Hematopoietic multipotent progenitor cell treated with erythropoietin and hydrocortisone succinate and interleukin-3 and kit ligand, for 15 days (in vitro differentiated cells): ENCODE results near the gene KCNJ11.
"Not testable (repeated sequence)": the region's sequence is repeated elsewhere in the genome, so short reads cannot be mapped to it uniquely, and the experiment has no call there.

Source experiments
- DNase-seq: peaks from one replicate; pipeline ENCODE4 v3.0.0-alpha.2; 2015; ENCODE audit warnings: low spot score

KCNJ11 gene

GRCh38 chr11:17388609-17389210, at the start of gene KCNJ11:
Gene KCNJ11, minus strand, starts transcription at chr11:17388659. Its CDS starts 568 bp downstream, at chr11:17388091.
- DNase-seq: no peak

DNA sequence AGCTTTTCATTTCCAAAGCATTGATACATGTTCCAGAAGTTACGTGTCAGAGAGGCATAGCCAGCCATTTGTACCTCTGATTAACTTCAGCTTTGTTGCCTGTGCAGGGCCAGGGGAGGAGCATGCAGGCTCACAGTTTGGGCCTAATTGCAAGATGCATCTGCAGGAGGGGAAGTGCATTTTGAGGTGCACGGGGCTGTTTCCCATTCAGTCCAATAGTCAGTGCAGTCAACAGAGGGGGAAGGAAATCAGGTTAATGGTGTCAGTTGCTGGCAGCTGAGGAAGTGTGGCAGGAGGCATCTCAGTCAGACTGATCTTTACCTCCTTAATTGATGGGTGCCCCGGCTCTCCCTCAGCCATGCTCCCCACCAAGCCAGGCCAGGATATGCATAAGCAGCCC, 48.9 kb upstream of the KCNJ11 start:
- DNase-seq: no peak

GRCh38 chr11:17434108-17434507, 45.6 kb upstream of the KCNJ11 start:
- DNase-seq: no peak

DNA sequence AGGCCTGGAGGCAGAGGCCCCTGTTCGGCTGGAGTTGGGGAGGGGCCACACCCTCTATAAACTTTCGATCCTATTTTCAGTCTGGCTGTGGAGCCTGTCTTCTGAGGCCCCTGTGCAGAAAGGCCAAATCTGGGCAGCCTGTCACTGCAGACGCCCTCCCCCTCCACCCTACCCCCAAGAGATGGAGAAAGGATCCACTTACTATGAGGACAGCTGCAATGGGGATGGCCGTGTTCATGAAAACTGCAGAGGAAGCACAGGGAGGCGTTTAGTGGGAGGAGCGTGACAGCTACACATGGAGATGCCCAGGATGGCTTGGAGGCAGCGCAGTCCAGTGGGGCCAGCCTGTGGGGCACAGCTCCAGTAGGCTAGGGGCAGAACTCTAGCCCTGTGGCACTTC, 43.5 kb upstream of the KCNJ11 start:
- DNase-seq: no peak

- DNase-seq: no peak
Observed at GRCh38 chr11:17431139-17431538, 42.7 kb upstream of the KCNJ11 start.

GRCh38 chr11:17430616-17431015, 42.2 kb upstream of the KCNJ11 start:
- no peak for DNase-seq

GRCh38 chr11:17428925-17429324, 40.5 kb upstream of the KCNJ11 start:
- DNase-seq: no peak

- DNase-seq: no peak
Observed at GRCh38 chr11:17428261-17428660, 39.8 kb upstream of the KCNJ11 start.

DNA sequence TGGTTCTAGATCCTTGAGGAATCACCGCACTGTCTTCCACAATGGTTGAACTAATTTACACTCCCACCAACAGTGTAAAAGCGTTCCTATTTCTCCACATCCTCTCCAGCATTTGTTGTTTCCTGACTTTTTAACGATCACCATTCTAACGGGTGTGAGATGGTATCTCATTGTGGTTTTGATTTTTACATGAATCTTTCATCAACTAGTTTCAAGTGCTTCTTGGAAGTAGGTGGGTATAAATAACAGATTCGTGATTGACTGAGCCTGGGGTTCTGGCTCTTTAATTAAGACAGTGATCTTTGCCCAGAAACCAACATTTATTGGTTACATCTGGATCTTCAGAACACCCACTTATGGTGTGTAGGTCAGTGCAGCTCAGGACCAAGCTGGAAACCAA, 37.8 kb upstream of the KCNJ11 start:
- not testable (repeated sequence) for DNase-seq

DNA sequence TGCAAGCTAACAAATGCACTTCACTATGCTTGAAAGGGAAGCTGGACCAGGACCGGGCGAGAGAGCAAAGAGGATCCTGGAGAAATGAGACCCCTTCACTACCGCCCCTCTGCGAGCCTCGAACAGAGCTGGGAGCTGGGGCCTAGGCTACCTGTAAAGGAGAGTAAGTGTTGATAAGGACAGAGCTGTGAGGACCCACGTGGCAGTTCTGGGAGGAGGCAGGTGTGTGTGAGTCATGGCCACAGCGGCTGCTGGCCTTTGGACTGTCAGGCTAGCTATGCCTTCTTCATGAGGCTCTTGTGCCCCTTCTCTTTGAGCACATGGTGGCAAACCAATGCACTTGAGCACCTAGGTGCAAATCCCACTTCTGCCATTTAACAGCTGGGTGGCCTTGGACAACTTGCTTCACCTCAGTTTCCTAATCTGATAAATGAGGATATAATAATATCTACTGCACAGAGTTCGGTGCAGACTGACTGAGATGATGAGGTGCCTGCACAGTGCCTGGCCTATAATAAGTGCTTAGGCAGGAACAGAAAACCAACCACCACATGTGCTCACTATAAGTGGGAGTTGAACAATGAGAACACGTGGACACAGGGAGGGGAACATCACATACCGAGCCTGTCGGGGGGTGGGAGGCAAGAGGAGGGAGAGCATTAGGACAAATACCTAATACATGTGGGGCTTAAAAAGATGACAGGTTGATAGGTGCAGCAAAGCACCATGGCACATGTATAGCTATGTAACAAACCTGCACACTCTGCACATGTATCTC, 35.3 kb upstream of the KCNJ11 start:
- DNase-seq: no peak

GRCh38 chr11:17421781-17422180, 33.3 kb upstream of the KCNJ11 start:
- DNase-seq: no peak

- DNase-seq: no peak
Observed at GRCh38 chr11:17418444-17419081, 30.1 kb upstream of the KCNJ11 start.

DNA sequence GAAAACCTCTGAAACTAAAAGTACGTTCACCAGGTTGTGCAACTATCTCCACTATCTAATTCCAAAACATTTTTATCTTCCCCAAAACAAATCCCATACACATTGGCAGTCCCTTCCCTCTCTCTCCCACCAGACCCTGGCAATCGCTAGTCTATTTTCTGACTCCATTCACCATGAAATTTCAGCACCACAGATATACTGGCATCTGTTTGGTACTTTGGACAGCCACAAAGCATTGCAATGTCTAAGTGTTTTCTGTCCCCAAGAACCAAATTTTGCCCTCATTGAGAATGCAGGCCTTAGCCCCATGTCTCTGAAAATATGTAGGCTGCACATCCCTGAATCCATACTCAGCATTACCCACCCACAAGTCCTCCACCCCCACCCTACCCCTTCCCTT, 28.0 kb upstream of the KCNJ11 start:
- DNase-seq: no peak

GRCh38 chr11:17415523-17416104, 27.2 kb upstream of the KCNJ11 start:
- DNase-seq: no peak

- no peak for DNase-seq
Observed at GRCh38 chr11:17414992-17415391, 26.5 kb upstream of the KCNJ11 start.

- no peak for DNase-seq
Observed at GRCh38 chr11:17414317-17414737, 25.9 kb upstream of the KCNJ11 start.

DNA sequence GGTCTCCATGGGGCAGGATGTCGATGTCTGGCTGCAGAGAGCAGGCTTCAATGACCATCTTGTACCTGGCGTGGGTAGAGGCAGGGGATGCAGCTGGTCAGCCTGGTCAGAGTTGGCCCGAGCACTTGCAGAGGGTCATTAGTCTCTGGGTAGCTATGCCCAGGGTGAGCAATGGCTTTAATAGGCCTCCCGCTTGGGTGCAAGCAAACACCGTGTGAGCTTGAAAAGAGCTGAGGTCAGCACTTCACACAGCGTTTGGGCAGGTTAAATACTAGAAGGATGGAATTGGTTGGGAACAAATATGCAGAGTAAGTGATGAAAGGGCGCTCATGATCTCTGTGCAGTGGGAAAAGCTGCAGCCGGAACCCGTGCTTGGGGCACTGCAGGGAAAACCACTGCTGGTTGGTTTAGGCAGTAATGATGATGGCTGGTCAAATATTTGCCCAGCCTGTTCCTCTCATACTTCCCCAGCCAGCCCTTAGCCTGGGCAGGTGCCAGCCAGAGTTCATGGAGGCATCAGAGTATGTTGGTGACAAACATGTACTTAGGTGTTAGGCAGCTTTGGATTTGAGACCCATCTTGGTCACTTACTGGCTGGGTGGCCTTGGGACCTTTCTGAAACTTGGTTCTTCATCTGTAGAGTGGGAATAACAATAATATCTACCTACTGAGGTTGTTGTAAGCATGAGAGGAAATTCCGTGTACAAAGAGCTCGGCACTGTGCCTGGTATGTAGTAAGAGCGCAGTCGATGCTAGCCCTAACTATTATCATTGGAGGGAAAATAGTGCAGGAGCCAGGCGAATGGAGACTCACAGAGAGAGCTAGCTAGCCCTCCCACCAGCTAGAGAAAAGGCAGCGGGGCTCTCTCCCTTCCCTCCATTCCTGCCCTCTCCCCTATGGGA, 25.2 kb upstream of the KCNJ11 start:
- DNase-seq: no peak

DNA sequence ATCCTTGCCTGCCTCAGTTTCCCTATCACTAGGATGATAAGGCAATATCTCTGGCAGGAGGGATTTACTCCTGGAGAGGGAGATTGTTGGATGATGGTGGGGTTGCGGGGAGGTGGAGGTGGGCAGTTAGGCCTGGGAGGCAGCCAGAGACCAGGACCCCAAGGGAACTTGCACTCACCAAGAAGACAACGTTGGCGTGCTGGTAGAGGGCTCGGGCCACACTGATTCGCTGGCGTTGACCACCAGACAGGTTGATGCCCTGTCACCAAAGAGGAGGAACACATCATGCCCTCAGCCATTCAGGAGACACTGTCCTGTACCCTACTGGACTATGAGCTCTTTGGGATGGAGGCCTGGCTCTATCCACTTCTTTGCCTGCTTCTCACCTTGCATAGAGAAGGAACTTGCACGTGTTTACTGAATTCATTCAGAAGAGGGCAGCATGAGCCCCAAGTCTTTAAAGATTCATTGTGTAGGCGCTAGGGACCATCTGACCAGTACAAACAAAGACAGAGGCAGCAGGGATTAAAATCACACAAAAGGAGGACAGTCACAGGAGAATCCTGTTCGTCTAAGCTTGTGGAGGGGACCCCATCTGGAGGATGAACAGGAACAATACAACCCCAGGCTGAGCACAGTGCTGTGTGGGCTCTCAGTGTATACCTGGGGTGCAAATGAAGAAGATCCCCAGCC, 24.2 kb upstream of the KCNJ11 start:
- no peak for DNase-seq

- DNase-seq: no peak
Observed at GRCh38 chr11:17411418-17411817, 23.0 kb upstream of the KCNJ11 start.

DNA sequence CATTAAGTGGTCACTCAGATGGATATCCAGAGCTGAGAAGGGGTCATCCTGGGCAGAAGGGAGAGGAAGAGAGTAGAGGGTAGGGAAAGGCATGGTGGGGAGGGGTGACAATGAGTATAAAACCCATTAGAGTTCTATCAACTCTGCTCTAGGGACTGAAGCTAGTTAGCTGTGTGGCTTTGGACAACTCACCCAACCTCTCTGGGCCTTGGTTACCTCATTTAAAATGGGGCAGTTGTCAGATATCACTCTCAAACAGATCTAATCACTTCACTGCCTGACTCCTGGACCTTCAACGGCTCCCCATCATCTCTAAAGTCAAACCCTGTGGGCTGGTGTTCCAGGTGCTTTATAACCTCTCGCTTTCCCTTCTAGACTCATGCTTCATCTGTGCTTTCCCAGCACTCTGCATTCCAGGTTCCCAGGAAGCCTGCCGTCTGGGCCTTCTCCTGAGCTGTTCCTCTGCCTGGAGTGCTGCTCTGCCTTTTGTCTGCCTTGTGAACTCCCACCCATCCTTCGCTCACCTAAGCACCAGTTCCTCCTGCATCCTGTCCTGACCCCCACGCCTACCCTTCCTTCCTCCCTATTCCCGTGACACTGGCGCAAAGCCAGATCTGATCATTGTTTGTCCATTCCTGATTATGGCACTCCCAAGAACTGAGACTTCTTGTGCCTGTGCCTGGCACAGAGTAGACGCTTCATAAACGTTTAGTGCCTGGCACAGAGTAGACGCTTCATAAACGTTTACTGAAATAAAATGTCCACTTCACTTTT, 22.3 kb upstream of the KCNJ11 start:
- no peak for DNase-seq
